ENCODE data around the gene OR10K1. TPM values are rescaled to one million over a fixed set of nuclear protein-coding genes. Genes with fewer than 3 reads are reported as not detected.
"Not testable (repeated sequence)": the region's sequence is repeated elsewhere in the genome, so short reads cannot be mapped to it uniquely, and the experiment has no call there.

OR10K1 gene
- total RNA-seq, 2 experiments from 2014 or later = not detected

DNA sequence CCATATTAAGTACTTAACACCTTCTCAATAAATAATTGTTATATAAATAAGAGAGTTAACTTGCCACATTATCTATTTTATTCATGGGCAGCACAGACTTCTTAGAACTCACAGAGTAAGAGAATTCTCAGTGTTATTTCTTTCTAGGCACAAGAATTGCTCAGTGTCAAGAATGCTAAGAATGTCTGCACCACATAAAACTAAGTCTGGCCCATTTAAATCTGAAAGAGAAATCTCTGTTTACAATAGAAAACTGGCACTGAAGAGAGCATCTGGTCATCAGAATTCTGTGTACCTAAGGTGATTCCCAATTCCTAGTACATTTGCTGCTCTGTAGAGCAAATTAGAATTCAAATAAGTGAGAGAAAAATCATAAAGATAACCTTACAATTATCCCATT lies 39.4 kb upstream of the OR10K1 start:
- no peaks in the 10 kb centered on the region for H3K4me1 ChIP-seq (ENCODE audit: insufficient read depth, low read length)
- TF ChIP-seq, protein P1, sequence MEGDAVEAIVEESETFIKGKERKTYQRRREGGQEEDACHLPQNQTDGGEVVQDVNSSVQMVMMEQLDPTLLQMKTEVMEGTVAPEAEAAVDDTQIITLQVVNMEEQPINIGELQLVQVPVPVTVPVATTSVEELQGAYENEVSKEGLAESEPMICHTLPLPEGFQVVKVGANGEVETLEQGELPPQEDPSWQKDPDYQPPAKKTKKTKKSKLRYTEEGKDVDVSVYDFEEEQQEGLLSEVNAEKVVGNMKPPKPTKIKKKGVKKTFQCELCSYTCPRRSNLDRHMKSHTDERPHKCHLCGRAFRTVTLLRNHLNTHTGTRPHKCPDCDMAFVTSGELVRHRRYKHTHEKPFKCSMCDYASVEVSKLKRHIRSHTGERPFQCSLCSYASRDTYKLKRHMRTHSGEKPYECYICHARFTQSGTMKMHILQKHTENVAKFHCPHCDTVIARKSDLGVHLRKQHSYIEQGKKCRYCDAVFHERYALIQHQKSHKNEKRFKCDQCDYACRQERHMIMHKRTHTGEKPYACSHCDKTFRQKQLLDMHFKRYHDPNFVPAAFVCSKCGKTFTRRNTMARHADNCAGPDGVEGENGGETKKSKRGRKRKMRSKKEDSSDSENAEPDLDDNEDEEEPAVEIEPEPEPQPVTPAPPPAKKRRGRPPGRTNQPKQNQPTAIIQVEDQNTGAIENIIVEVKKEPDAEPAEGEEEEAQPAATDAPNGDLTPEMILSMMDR (IDR thresholded peaks at IDR 0.05) = no peak
- POLR2A ChIA-PET = no interaction called here
- no peak overlapping the region for H3K27ac ChIP-seq (ENCODE audit: low read depth in 1 of 2, low read length in 2 of 2)
- Mint-ChIP-seq H3K4me3 (no peak overlapping the region), H3K36me3 (ENCODE audit: low read depth) (no peaks in the 10 kb centered on the region), H3K4me1 (ENCODE audit: low read depth) (no peaks in the 10 kb centered on the region), H3K27me3 (no peaks in the 10 kb centered on the region), H3K27ac (no peak overlapping the region), H3K9me3 (no peaks in the 10 kb centered on the region)
- intact Hi-C loops (cut with DNase I, micrococcal nuclease) = no loop called here
- no peak overlapping the region for H3K4me3 ChIP-seq (ENCODE audit: low read length)
- DNase-seq = no peak
- ATAC-seq (ENCODE audit: poor library complexity) = no peak
- no peaks in the 10 kb centered on the region for H3K36me3 ChIP-seq (ENCODE audit: insufficient read depth, low read length)
- H3K27me3 ChIP-seq (ENCODE audit: control insufficient read depth in 1 of 2, insufficient read depth in 2 of 2, low read length in 2 of 2) = no peaks in the 10 kb centered on the region
- no peaks in the 10 kb centered on the region for H3K9me3 ChIP-seq (ENCODE audit: control insufficient read depth in 1 of 2, insufficient read depth in 1 of 2, low read length in 2 of 2)
- CTCF ChIA-PET = no interaction called here

DNA sequence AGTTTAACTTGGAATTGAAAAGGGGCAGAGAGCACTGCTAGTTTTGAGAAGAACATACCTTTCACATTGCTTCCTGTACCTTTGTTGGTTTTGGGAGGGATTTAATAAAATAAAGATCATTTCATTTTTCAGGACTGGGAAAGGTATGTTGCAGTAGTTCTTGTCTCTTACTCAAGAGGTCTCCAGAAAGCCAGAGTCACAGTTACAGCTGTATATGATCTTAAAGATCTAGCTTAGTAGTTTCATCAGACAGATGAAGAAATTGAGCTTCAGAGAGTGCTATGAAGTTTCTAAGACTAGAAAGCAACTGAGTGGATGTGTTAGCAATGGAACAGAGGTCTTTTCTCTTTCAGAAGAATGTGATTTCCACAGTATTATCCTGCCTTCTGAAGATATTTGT lies 36.6 kb upstream of the OR10K1 start:
- Histone ChIP-seq H3K36me3 (ENCODE audit: insufficient read depth, low read length) (no peaks in the 10 kb centered on the region), H3K4me3 (ENCODE audit: low read length) (no peak overlapping the region), H3K9me3 (ENCODE audit: control insufficient read depth in 1 of 2, insufficient read depth in 1 of 2, low read length in 2 of 2) (no peaks in the 10 kb centered on the region), H3K27ac (ENCODE audit: low read depth in 1 of 2, low read length in 2 of 2) (no peak overlapping the region), H3K27me3 (ENCODE audit: control insufficient read depth in 1 of 2, insufficient read depth in 2 of 2, low read length in 2 of 2) (no peaks in the 10 kb centered on the region), H3K4me1 (ENCODE audit: insufficient read depth, low read length) (no peaks in the 10 kb centered on the region)
- intact Hi-C loops (cut with DNase I, micrococcal nuclease) = no loop called here
- TF ChIP-seq, protein P1 (IDR thresholded peaks at IDR 0.05) = no peak
- DNase-seq = no peak
- ATAC-seq (ENCODE audit: poor library complexity) = no peak
- no peaks in the 10 kb centered on the region for H3K4me1 Mint-ChIP-seq (ENCODE audit: low read depth)
- no peak overlapping the region for H3K4me3 Mint-ChIP-seq
- H3K27ac Mint-ChIP-seq = no peak overlapping the region
- H3K9me3 Mint-ChIP-seq = peaks cover 8% of the 10 kb centered on the region
- ChIA-PET CTCF (no interaction called here), POLR2A (no interaction called here)
- peaks cover 10% of the 10 kb centered on the region for H3K27me3 Mint-ChIP-seq
- no peaks in the 10 kb centered on the region for H3K36me3 Mint-ChIP-seq (ENCODE audit: low read depth)

DNA sequence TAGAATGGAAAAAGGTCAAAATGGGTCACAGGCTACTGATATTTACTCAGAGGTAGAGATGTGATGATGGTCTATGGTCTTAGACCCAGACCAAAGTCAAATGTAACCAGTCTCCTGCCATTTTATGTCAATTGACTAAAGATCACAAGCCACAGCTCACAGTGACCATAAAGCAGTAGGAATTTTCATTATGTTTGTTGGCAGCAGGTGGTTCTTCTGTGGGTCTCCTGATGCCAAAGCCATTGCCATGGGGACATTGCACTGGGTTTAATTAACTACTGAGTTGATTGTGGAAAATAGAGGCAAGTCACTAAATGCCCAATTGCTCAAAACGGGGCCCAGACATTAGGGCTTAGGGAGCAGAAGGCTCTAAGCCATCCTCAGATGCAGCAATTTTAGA lies 35.5 kb upstream of the OR10K1 start, which contains the start of gene OR10K2:
Gene OR10K2 (minus strand): TSS at position 101 of the 400 bp plus-strand sequence. CDS start 5,371 bp downstream, outside the sequence.
- H3K4me1 ChIP-seq (ENCODE audit: insufficient read depth, low read length) = no peaks in the 10 kb centered on the region
- CTCF ChIA-PET = no interaction called here
- Mint-ChIP-seq H3K36me3 (ENCODE audit: low read depth) (no peaks in the 10 kb centered on the region), H3K4me1 (ENCODE audit: low read depth) (no peaks in the 10 kb centered on the region), H3K4me3 (no peak within 1 kb of the TSS), H3K27ac (no peak within 1 kb of the TSS), H3K27me3 (peaks cover 18% of the 10 kb centered on the region), H3K9me3 (peaks cover 8% of the 10 kb centered on the region)
- no peaks in the 10 kb centered on the region for H3K9me3 ChIP-seq (ENCODE audit: control insufficient read depth in 1 of 2, insufficient read depth in 1 of 2, low read length in 2 of 2)
- TF ChIP-seq, protein P1 (IDR thresholded peaks at IDR 0.05) = no peak
- ATAC-seq (ENCODE audit: poor library complexity) (no peak), DNase-seq (no peak)
- no peak within 1 kb of the TSS for H3K27ac ChIP-seq (ENCODE audit: low read depth in 1 of 2, low read length in 2 of 2)
- intact Hi-C loops (cut with DNase I, micrococcal nuclease) = no loop called here
- no peaks in the 10 kb centered on the region for H3K36me3 ChIP-seq (ENCODE audit: insufficient read depth, low read length)
- no peaks in the 10 kb centered on the region for H3K27me3 ChIP-seq (ENCODE audit: control insufficient read depth in 1 of 2, insufficient read depth in 2 of 2, low read length in 2 of 2)
- H3K4me3 ChIP-seq (ENCODE audit: low read length) = no peak within 1 kb of the TSS
- POLR2A ChIA-PET = no interaction called here

DNA sequence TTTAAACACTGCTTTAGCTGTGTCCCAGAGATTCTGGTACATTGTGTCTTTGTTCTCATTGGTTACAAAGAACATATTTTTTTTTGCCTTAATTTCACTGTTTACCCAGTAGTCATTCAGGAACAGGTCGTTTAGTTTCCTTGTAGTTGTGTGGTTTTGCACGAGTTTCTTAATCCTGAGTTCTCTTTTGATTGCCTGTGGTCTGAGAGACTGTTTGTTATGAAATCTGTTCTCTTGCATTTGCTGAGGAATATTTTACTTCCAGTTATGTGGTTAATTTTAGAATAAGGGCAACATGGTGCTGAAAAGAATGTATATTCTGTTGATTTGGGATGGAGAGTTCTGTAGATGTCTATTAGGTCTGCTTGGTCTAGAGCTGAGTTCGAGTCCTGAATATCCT lies 31.5 kb upstream of the OR10K1 start:
- POLR2A ChIA-PET; H3K4me1 Mint-ChIP-seq (ENCODE audit: low read depth); H3K27me3 ChIP-seq (ENCODE audit: control insufficient read depth in 1 of 2, insufficient read depth in 2 of 2, low read length in 2 of 2); ATAC-seq (ENCODE audit: poor library complexity); H3K9me3 Mint-ChIP-seq; H3K4me3 ChIP-seq (ENCODE audit: low read length); H3K27ac ChIP-seq (ENCODE audit: low read depth in 1 of 2, low read length in 2 of 2); H3K27ac Mint-ChIP-seq; intact Hi-C loops (cut with DNase I, micrococcal nuclease); H3K36me3 Mint-ChIP-seq (ENCODE audit: low read depth); CTCF ChIA-PET; H3K4me1 ChIP-seq (ENCODE audit: insufficient read depth, low read length); DNase-seq; H3K36me3 ChIP-seq (ENCODE audit: insufficient read depth, low read length); H3K4me3 Mint-ChIP-seq: not testable (repeated sequence)
- H3K9me3 ChIP-seq (ENCODE audit: control insufficient read depth in 1 of 2, insufficient read depth in 1 of 2, low read length in 2 of 2) = peaks cover 5 to 11% of the 10 kb centered on the region in 2 experiments
- peaks cover 35% of the 10 kb centered on the region for H3K27me3 Mint-ChIP-seq

Measured in CD4-positive, alpha-beta T cell (primary cell).